Myocyte (in vitro differentiated cells): ENCODE data around the gene CDC14B. TPM values are rescaled to one million over a fixed set of nuclear protein-coding genes. Genes with fewer than 3 reads are reported as not detected.

Source experiments
- DNase-seq: peaks from one replicate; pipeline ENCODE4 v3.0.0-alpha.2; 2012; ENCODE audit warnings: low read depth
- total RNA-seq: library from RNA; depleted of rRNA; stranded (reverse); fragments of >200 nt; gene quantifications from 2 replicates; pipeline ENCODE4 v1.2.3, GENCODE V29; 2014

CDC14B gene
- total RNA-seq, 1 donor from 2014 or later, result 22.7 TPM

DNA sequence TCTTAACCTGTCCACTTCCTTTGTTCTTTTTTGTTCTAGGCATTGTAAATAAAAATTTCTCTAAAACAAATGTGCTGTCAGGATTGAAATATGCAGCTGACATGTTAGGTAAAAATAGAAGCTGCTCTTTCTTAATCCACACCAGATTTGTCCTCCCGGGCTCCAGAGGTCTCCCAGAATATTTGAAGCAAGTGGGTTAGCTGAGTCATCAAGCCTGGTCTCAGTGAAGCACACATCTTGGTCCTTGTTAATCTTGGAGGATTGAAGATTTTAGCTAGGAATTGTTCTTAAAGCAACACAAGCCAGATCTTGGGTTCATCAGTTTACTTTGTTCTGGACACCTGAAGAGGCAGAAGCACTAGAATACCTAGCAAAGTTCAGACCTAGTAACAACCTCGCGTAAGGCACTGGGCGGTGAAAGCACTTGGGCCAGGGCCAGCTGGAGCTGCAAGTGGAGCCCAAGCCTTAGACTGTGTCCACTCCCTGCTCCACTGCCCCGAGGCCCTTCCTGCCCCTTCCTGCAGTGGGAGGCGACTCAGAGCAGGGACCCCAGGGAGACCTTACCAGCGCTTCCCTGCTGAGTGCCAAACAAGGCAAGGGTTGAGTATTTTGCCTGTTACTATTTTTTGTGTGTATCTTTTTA, 133.1 kb downstream of the CDC14B start:
- peak; percentile 90 for DNase-seq

DNA sequence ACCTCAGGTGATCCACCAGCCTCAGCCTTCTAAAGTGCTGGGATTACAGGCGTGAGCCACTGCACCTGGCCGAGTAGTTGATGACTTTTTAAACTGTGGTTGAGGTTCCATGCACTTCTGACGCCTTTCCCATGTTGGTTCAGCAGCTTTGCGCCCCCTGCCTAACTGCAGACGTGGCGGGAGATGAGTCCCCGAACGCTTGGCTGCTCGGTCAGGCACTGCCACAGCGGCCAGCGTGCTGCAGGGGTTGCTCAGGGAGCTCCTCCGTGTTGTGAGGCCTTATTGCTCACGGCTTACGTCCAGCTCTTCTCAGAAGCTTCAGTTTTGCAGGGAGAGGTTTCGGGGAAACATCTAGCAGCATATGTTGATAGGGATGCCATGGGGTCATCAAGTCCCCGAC, 134.4 kb downstream of the CDC14B start:
- no peak for DNase-seq

DNA sequence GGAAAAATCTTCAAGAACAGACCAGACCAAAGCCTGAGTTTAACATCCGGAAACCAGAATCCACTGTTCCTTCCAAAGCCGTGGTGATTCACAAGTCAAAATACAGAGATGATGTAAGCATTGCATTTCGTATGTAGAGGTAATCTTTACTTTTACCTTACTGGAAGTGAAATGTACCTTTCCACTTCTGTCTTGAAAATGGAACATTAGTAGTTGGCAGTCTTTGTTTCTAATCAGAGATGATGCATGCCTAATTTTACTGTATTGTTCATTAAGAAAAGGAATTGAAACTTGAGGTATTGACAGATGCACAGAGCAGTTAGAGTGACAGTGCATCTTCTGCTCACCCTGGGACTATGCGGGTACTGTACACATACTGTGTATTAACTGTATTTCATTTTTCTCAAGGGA, 135.1 kb downstream of the CDC14B start:
- no peak for DNase-seq

DNA sequence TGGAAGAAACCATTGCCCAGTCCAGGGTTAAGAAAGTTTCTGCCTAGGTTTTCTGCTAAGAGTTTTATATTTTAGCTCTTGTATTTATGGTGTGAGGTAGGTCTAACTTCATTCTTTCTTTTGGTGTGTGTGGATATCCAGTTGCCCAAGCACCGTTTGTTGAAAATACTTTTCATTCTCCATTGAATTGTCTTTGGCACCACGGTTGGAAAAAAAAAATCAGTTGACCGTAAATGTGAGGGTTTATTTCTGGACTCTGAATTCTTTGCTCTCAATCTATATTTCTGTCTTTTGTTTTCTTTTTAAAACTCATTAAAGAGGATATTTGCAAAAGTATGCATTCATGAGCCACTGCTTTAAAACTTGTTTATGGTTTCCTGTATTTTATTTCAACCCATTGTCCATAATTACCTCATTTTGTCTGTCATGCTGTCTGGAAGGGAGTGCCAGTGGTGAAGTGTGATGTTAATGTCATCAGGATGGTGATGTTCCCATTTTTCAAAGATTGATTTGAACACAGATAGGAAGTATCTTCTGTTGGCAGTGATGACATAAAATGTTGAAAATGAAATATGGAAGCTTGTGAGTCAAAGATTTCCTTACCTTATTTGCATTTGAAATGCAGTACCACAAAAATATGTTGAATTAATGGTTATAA, 135.8 kb downstream of the CDC14B start:
- no peak for DNase-seq

- DNase-seq, result no peak
Measured at GRCh38 chr9:96483197-96483596, 136.4 kb downstream of the CDC14B start.

- DNase-seq, result no peak
Measured at GRCh38 chr9:96482476-96482875, 137.2 kb downstream of the CDC14B start.

DNA sequence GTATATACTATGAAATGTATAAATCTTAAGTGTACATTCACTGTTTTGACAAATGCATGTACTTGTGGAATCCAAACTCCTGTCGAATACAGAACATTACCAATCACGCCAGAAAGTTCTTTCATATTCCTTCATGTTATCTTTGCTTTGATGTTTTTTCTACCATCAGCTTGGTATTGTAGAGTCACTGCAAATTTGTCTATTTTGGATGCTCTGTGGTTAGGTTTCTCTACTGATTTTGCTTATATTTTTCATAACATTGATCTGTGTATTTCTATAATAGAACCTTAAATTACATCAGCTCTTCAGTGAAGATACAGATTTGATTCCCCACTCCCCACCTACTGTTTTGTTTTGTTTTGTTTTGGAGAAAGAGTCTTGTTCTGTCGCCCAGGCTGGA, 138.9 kb downstream of the CDC14B start:
- DNase-seq, result no peak

- DNase-seq, result no peak
Measured at GRCh38 chr9:96478829-96479371, 140.7 kb downstream of the CDC14B start.

GRCh38 chr9:96476591-96476990, 143.1 kb downstream of the CDC14B start:
- no peak for DNase-seq

- DNase-seq, result no peak
Measured at GRCh38 chr9:96476013-96476412, 143.6 kb downstream of the CDC14B start.

DNA sequence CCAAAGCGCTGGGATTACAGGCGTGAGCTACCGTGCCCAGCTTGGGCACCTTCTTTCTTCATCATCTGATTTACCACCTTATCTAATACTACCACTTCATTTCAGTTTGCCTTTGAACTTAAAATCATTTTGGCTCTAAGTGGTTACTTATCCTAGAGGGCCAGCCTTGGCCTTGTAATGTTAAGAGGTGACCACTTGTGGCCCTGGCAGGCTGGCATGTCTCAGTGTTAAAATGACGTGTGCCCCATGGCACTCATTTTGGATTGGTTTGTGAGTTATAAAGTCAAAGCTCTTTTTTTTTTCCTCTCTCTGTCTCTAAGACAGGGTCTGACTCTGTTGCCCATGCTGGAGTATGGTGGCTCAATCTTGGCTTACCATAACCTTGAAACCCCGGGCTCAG, 151.9 kb downstream of the CDC14B start:
- DNase-seq, result no peak

DNA sequence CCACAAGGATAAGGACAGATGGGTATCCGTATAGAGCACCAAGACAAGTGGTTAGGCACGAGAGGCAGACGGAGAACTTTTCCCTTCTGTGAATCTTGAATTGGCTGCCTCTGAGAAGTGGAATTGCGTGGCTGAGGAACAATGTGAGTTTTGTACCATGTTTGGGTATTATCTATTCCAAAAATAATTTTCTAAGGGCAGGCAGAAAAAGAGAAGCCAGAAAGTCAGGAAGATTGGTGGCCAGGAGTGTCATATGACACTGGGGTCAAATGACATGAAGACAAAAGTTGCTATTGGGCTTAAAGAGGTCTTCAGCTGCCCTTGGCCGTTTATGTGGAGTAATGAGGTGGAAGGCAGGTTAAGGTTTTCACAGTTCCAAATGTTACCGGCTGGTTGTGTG, 155.2 kb downstream of the CDC14B start:
- DNase-seq, result peak; percentile 42

DNA sequence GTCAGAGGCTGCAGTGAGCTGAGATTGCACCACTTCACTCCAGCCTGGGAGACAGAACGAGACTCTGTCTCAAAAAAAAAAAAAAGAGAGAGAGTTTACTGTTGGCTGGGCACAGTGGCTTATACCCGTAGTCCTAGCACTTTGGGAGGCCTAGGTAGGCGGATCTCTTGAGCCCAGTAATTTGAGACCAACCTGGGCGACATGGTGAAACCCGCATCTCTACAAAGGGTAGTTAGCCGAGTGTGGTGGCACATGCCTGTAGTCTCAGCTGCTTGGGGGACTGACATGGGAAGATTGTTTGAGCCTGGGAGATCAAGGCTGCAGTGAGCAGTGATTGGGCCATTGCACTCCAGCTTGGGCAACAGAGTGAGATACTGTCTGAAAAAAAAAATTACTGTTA, 157.1 kb downstream of the CDC14B start:
- no peak for DNase-seq

GRCh38 chr9:96461336-96461735, 158.3 kb downstream of the CDC14B start:
- no peak for DNase-seq

DNA sequence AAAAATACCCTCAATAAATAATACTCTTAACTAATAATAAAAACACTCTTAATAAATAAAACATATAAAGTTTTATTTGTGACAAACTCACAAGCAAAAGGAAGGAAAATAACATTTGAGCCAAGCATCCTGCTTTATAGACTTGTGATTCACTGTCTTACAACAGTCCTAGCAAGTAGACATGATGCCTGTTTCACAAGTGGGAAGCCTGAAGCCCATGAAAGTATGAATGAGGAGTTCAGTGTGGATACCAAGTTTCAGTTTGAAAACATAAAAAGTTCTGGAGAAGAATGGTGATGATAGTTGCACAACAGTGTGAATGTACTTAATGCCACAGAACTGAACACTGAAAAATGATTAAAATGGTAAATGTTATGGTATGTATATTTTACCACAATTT, 158.8 kb downstream of the CDC14B start:
- DNase-seq, result no peak

DNA sequence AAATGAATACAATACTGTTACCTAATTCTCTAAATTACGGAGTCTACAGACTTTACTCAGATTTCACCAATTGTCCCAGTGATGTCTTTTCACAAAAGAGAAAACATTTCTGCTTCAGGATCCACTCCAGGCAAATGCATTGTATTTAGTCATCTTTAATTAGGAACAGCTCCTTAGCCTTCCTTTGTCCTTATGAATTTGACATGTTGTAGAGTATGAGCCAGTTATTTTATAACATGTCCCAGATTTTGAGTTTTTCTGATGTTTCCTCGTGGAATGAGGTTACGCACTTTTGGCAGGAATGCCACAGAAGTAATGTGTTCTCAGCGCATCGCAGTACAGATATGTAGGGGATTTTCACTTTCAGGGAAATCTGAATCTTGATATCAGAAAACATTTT, 159.2 kb downstream of the CDC14B start:
- no peak for DNase-seq

DNA sequence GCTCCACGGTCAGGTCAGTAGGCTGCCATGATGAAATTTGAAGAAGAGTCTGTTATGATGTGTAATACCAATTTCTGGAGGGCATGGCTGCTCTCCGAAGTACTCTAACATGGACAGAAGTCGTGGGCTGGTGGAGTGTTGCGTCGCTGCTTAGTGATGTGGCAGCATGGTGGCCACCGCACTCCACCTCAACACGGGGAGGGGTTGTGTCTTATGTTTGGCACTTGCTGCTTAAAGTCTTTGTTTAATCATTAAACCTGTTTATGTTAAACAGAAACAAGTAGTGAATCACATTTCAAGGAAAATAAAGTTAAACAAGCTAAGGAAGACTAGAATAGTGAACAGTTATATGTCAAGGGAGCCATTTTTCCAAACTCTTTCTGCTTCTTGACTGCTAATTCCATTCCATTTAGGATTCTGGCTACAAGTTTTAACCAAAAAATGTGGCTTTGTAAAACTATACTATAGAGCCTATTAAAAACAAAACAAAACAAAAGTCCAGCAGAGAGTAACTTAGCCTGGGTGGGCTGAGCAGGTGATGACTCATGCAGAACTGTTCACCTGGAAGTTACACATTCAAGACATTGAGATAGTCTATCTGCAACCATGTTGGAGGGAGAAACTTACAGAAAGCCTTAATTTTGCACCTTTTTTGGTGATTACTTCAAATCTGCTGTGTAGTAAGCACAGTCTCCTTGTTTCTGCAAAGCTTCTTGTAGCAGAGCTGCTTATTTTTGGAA, 160.2 kb downstream of the CDC14B start:
- no peak for DNase-seq

DNA sequence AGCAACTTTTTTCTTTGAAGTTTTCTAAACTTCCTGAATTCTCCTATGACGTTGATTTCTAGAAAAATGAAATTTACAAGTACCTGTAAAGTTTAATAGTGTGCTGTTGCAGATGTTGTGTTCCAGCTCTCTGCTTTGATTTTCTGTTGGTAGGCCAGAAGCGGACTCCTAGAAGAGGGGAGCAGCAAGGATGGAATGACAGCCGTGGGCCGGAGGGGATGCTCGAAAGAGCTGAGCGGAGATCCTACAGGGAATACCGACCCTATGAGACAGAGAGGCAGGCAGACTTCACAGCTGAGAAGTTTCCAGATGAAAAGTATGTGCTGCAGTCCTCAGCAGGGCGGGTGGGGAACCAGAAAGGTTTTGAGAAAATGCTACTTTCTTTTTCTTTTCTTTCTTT, 161.4 kb downstream of the CDC14B start:
- DNase-seq, result no peak

DNA sequence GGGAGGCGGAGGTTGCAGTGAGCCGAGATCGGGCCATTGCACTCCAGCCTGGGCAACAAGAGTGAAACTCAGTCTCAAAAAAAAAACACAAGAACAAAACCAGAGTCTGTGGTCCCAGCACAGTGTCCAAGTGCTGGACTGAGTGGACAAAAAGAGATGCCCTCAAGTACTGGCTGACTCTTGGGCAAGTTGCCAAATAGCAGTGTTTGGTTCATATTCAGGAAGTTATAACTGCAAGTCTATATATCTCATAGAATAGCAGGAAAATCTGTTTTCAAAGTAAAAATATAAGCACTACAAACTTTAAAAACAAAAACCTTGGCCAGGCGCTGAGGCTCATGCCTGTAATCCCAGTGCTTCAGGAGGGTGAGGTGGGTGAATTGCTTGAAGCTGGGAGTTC, 162.4 kb downstream of the CDC14B start:
- DNase-seq, result no peak

GRCh38 chr9:96453625-96454024, 166.0 kb downstream of the CDC14B start:
- DNase-seq, result peak; percentile 47

- DNase-seq, result peak; percentile 15
Measured at GRCh38 chr9:96450613-96451528, 168.8 kb downstream of the CDC14B start.
